ENCODE data around the gene TRIM2.

- TF ChIP-seq CTCF (IDR thresholded peaks at IDR 0.05) (no peak), POLR2AphosphoS5 (IDR thresholded peaks at IDR 0.05) (no peak)
Measured at GRCh38 chr4:153276971-153277370, 72.7 kb downstream of the TRIM2 start.
